Liver (tissue), 3 donors: ENCODE data around the gene E2F3.

ENCODE experiments used
- CTCF ChIP-seq: fragments of 150-350 bp; IDR thresholded peaks from 2 replicates; pipeline ENCODE4 v1.5.1; 2017; ENCODE audit warnings: improper control_type of control experiment, low read depth, low read length; ENCODE audit not compliant: missing input control
- EGR1 ChIP-seq, 2 donors: IDR thresholded peaks; 2 replicates each; pipeline ENCODE4 v1.6.1; 2016 to 2018; ENCODE audit warnings: antibody characterized with exemption in 2 of 2, low read depth in 2 of 2
- GABPA ChIP-seq, 2 donors: IDR thresholded peaks in 1 of 2; conservative IDR thresholded peaks in 1 of 2; 2 replicates each; pipeline ENCODE4 v1.6.1; 2016; ENCODE audit warnings: antibody characterized with exemption in 2 of 2, mild to moderate bottlenecking in 1 of 2, moderate library complexity in 1 of 2
- JUND ChIP-seq, 2 donors: IDR thresholded peaks; 2 replicates each; pipeline ENCODE4 v1.6.1; 2016; ENCODE audit warnings: antibody characterized with exemption in 2 of 2
- MAX ChIP-seq: IDR thresholded peaks from 2 replicates; pipeline ENCODE4 v1.6.1; 2016; ENCODE audit warnings: antibody characterized with exemption
- RAD21 ChIP-seq, 2 donors: IDR thresholded peaks; 2 replicates each; pipeline ENCODE4 v1.6.1; 2016; ENCODE audit warnings: antibody characterized with exemption in 2 of 2, mild to moderate bottlenecking in 2 of 2
- TAF1 ChIP-seq: conservative IDR thresholded peaks from 2 replicates; pipeline ENCODE4 v1.6.1; 2016; ENCODE audit warnings: antibody characterized with exemption, mild to moderate bottlenecking
- TF ChIP-seq, protein P1 (sequence below): IDR thresholded peaks from 2 replicates; pipeline ENCODE4 v1.6.1; 2016; ENCODE audit warnings: antibody characterized with exemption, mild to moderate bottlenecking
- donor health status: healthy.
- donor health status: healthy.

GRCh38 chr6:20479526-20479925 lies 77.8 kb downstream of the E2F3 start:
- TF ChIP-seq CTCF (no peak), MAX (no peak), TAF1 (no peak), EGR1 (IDR thresholded peaks at IDR 0.05; ENCODE audit: low read depth in 2 of 2) (no peak), RAD21 (IDR thresholded peaks at IDR 0.05) (no peak), JUND (IDR thresholded peaks at IDR 0.05) (no peak), GABPA (IDR thresholded peaks at IDR 0.05 in 1 of 2, conservative IDR thresholded peaks at IDR 0.05 in 1 of 2) (no peak)
- TF ChIP-seq, protein P1, sequence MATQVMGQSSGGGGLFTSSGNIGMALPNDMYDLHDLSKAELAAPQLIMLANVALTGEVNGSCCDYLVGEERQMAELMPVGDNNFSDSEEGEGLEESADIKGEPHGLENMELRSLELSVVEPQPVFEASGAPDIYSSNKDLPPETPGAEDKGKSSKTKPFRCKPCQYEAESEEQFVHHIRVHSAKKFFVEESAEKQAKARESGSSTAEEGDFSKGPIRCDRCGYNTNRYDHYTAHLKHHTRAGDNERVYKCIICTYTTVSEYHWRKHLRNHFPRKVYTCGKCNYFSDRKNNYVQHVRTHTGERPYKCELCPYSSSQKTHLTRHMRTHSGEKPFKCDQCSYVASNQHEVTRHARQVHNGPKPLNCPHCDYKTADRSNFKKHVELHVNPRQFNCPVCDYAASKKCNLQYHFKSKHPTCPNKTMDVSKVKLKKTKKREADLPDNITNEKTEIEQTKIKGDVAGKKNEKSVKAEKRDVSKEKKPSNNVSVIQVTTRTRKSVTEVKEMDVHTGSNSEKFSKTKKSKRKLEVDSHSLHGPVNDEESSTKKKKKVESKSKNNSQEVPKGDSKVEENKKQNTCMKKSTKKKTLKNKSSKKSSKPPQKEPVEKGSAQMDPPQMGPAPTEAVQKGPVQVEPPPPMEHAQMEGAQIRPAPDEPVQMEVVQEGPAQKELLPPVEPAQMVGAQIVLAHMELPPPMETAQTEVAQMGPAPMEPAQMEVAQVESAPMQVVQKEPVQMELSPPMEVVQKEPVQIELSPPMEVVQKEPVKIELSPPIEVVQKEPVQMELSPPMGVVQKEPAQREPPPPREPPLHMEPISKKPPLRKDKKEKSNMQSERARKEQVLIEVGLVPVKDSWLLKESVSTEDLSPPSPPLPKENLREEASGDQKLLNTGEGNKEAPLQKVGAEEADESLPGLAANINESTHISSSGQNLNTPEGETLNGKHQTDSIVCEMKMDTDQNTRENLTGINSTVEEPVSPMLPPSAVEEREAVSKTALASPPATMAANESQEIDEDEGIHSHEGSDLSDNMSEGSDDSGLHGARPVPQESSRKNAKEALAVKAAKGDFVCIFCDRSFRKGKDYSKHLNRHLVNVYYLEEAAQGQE, result no peak
